Measurements from ENCODE around the gene GAREM1. TPM values are rescaled to one million over a fixed set of nuclear protein-coding genes. Genes with fewer than 3 reads are reported as not detected.

GAREM1 gene
- total RNA-seq, 6 donors from 2014 or later = 8.1 to 21.0 (median 13.7) TPM

DNA sequence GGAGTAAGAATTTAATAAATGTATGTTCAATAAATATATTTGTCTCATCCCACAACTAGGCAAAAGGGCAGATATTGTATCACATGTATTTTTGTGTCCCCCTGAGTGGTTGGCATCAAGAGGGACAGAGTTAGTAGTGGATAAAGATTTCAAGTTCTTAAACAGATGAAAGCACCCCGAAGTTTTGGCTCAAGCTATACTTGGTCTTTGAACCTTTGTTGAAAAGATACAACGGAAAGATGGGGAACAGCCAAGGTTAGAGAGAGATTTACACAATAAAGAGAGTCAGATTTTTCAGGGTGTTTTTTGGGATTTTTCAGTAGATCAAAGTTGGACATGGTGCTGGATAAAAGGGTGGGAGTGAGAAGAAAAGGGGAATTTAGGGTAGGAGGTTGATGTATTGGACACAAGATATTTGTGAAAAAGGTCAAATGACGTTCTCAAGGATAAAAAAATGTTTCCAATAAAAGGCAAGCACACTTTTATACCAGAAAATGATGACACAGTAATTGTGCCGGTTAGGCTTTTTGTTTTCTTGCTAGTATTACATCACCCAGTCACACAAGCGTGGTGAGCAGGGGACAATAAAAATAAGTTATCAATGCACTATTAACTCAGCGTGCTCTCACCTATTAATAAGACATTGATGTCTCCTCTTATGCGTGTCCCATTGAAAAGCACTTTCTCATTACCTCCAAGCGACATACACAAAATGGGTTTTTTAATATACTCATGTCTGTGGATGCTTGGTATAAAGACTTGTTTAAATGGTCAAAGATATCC, 221.3 kb downstream of the GAREM1 start:
- ATAC-seq (ENCODE audit: low FRiP score in 2 of 2) (no peak), DNase-seq (no peak)
- 87 to 91% methylated on average over 8 of the region's 8 CpGs for WGBS, 2 donors
- Histone ChIP-seq H3K9me3 (no peaks in the 10 kb centered on the region), H3K27me3 (no peaks in the 10 kb centered on the region), H3K4me1 (no peaks in the 10 kb centered on the region), H3K4me3 (no peak overlapping the region), H3K36me3 (no peaks in the 10 kb centered on the region), H3K27ac (no peak overlapping the region)
- TF ChIP-seq, protein P1, sequence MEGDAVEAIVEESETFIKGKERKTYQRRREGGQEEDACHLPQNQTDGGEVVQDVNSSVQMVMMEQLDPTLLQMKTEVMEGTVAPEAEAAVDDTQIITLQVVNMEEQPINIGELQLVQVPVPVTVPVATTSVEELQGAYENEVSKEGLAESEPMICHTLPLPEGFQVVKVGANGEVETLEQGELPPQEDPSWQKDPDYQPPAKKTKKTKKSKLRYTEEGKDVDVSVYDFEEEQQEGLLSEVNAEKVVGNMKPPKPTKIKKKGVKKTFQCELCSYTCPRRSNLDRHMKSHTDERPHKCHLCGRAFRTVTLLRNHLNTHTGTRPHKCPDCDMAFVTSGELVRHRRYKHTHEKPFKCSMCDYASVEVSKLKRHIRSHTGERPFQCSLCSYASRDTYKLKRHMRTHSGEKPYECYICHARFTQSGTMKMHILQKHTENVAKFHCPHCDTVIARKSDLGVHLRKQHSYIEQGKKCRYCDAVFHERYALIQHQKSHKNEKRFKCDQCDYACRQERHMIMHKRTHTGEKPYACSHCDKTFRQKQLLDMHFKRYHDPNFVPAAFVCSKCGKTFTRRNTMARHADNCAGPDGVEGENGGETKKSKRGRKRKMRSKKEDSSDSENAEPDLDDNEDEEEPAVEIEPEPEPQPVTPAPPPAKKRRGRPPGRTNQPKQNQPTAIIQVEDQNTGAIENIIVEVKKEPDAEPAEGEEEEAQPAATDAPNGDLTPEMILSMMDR (IDR thresholded peaks at IDR 0.05) = no peak
- TF ChIP-seq EP300 (IDR thresholded peaks at IDR 0.05) = no peak

DNA sequence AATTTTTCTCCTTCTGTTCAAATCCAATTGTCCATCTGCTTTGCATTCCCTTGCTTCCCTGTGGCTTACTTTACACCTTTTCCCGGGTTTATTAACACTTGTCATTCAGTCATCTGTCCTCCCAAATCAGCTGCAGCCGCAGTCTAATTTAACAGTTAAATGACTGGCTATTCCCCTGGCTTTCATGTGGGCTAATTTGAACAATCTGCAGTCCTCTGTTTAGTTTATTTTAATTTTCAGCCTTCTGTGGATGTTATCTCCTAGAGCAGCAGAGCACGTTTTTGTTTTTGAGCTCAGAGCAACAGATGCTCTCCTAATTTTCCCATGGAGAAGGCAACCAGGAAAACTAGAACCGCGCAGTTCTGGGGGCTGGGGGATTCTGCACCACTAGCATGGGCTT, 225.8 kb downstream of the GAREM1 start:
- Histone ChIP-seq H3K36me3 (no peaks in the 10 kb centered on the region), H3K27ac (no peak overlapping the region), H3K27me3 (no peaks in the 10 kb centered on the region), H3K4me3 (no peak overlapping the region), H3K4me1 (no peaks in the 10 kb centered on the region), H3K9me3 (no peaks in the 10 kb centered on the region)
- 68 to 70% methylated on average over 5 of the region's 5 CpGs for WGBS, 2 donors
- TF ChIP-seq, protein P1 (IDR thresholded peaks at IDR 0.05) = no peak
- TF ChIP-seq POLR2AphosphoS5 (IDR thresholded peaks at IDR 0.05) = no peak
- no peak for TF ChIP-seq POLR2A (IDR thresholded peaks at IDR 0.05)
- no peak for TF ChIP-seq EP300 (IDR thresholded peaks at IDR 0.05)
- ATAC-seq (ENCODE audit: low FRiP score in 2 of 2) (no peak), DNase-seq (no peak)

DNA sequence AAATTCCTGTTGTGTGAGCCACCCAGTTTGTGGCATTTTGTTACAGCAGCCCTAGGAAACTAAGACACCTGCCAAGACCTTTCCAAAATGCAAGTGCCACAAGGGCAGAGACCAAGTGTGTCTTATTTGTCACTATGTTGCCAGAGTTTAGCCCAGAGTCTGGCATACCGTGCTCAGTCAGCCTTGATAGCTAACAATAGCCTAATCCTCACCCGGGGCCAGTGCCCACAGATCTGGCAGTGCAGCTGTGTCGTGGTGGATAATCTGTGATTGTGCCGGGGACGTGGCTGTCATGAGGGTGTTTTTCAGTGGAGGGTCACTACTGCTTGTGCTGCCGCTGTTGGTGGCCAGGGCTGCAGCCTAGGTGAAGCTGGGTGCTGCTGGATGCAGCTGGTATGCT, 227.3 kb downstream of the GAREM1 start:
- TF ChIP-seq, protein P1 (IDR thresholded peaks at IDR 0.05) = no peak
- TF ChIP-seq EP300 (IDR thresholded peaks at IDR 0.05) (no peak), POLR2AphosphoS5 (IDR thresholded peaks at IDR 0.05) (no peak), POLR2A (IDR thresholded peaks at IDR 0.05) (no peak)
- Histone ChIP-seq H3K4me3 (no peak overlapping the region), H3K4me1 (no peaks in the 10 kb centered on the region), H3K36me3 (no peaks in the 10 kb centered on the region), H3K9me3 (no peaks in the 10 kb centered on the region), H3K27ac (no peak overlapping the region), H3K27me3 (no peaks in the 10 kb centered on the region)
- ATAC-seq (ENCODE audit: low FRiP score in 2 of 2) = no peak
- peak in 1 of 2 donors; percentile 14 for DNase-seq
- WGBS, 2 donors = 86 to 100% methylated on average over 1 to 6 of the region's 6 CpGs

DNA sequence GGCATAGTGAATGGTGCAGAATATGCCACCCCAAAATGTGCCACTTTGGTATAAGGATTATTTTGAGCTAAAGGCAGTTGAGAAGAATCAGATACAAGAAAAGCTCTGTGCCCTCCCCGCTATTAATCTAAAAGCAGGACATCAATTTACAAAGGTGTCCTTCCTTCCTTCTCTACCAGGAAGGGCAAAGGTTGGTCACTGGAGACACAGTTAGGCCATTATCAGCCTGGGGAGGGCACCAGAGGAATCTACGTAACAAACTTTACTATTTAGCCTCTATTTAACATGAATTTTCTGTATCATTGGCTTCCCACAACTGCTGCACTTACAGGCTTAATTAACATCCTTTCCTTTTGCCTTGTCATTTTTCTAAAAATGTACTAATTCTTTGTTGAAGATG, 228.3 kb downstream of the GAREM1 start:
- TF ChIP-seq POLR2AphosphoS5 (IDR thresholded peaks at IDR 0.05) (no peak), POLR2A (IDR thresholded peaks at IDR 0.05) (no peak), EP300 (IDR thresholded peaks at IDR 0.05) (no peak)
- TF ChIP-seq, protein P1 (IDR thresholded peaks at IDR 0.05) = no peak
- ATAC-seq (ENCODE audit: low FRiP score in 2 of 2) = no peak
- DNase-seq = no peak
- Histone ChIP-seq H3K27me3 (no peaks in the 10 kb centered on the region), H3K27ac (no peak overlapping the region), H3K36me3 (no peaks in the 10 kb centered on the region), H3K9me3 (no peaks in the 10 kb centered on the region), H3K4me1 (no peaks in the 10 kb centered on the region), H3K4me3 (no peak overlapping the region)
- WGBS, 2 donors = 80 to 87% methylated on average over 2 of the region's 2 CpGs

Data from upper lobe of left lung (tissue), 6 donors.